Naive B cell (primary cell): ENCODE measurements around the gene SPATA24. TPM values are rescaled to one million over a fixed set of nuclear protein-coding genes. Genes with fewer than 3 reads are reported as not detected.
"Not testable (repeated sequence)": the region's sequence is repeated elsewhere in the genome, so short reads cannot be mapped to it uniquely, and the experiment has no call there.

ENCODE experiments used
- ATAC-seq, 2 donors: fragments of 150-1000 bp; cut with Tn5 transposase; 2 replicates each; pipeline ENCODE4 v1.10.0; 2021; ENCODE audit warnings: low read depth in 2 of 2, mild to moderate bottlenecking in 2 of 2, moderate library complexity in 2 of 2
- DNase-seq: peaks from one replicate; pipeline ENCODE4 v3.0.0; 2022
- H3K27ac Mint-ChIP-seq, 6 donors: one replicate each; pipeline ENCODE4 v1.8.0; 2020 to 2022; ENCODE audit warnings: mild to moderate bottlenecking in 6 of 6, mixed read lengths in 6 of 6, moderate library complexity in 5 of 6, inconsistent platforms in 2 of 6
- H3K27me3 Mint-ChIP-seq, 3 donors: one replicate each; pipeline ENCODE4 v1.8.0; 2021 to 2022; ENCODE audit warnings: mixed read lengths in 3 of 3, mild to moderate bottlenecking in 1 of 3
- H3K36me3 Mint-ChIP-seq, 2 donors: one replicate each; pipeline ENCODE4 v1.8.0; 2020 to 2022; ENCODE audit warnings: mixed read lengths in 2 of 2, inconsistent platforms in 1 of 2, mild to moderate bottlenecking in 1 of 2
- H3K4me1 Mint-ChIP-seq, 3 donors: one replicate each; pipeline ENCODE4 v1.8.0; 2020 to 2022; ENCODE audit warnings: mixed read lengths in 3 of 3, inconsistent platforms in 1 of 3, mild to moderate bottlenecking in 1 of 3, moderate library complexity in 1 of 3
- H3K4me3 Mint-ChIP-seq, 8 donors: one replicate each; pipeline ENCODE4 v1.8.0; 2020 to 2022; ENCODE audit warnings: mild to moderate bottlenecking in 8 of 8, mixed read lengths in 8 of 8, moderate library complexity in 8 of 8, inconsistent platforms in 2 of 8
- H3K9me3 Mint-ChIP-seq, 7 donors: one replicate each; pipeline ENCODE4 v1.8.0; 2020 to 2022; ENCODE audit warnings: mixed read lengths in 7 of 7, mild to moderate bottlenecking in 5 of 7, inconsistent platforms in 2 of 7, moderate library complexity in 1 of 7
- polyA plus RNA-seq, 6 donors: library from polyadenylated mRNA; unstranded; fragments of 300-500 nt; fragmentation: Illumina TruSeq; gene quantifications; one replicate each; pipeline ENCODE4 v1.2.3, GENCODE V29; 2021; ENCODE audit warnings: low read depth in 6 of 6

SPATA24 gene, protein sequence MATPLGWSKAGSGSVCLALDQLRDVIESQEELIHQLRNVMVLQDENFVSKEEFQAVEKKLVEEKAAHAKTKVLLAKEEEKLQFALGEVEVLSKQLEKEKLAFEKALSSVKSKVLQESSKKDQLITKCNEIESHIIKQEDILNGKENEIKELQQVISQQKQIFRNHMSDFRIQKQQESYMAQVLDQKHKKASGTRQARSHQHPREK
- polyA plus RNA-seq, result 10 to 100 TPM in 1 of 6 donors, 1 to 10 TPM in 5; 3.3 to 10.5 (median 5.5) TPM

DNA sequence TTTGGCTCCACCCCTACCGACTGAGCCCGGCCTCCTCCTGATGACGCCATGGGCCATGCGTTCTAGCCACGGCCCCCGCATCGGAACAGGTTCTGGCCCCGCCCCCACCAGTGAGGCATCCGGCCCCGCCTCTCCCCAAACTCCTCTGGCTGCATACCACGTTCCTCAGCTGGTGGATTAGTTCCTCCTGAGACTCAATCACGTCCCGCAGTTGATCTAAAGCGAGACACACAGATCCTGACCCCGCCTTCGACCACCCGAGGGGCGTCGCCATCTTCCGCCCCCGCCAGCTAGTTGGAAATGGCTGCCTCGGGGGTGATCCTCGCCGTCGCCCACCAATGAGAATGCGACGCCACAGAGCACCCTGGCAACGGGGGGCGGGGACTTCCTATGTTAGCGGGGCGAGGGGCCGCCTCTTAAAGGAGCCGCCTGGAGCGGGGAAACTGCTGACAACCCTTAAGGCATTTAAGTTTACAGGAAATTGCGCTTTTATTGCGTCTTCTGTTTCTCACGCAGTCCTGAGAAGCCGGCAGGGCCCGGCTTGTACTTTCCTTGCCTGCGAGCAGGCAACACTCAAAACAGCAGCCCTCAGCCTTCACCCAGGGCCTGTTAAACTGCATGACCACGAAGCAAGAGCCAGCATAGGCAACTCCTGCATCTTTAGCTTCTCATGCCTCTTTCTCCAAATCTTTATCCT, at the start of gene SPATA24:
Gene SPATA24, minus strand, starts transcription at position 303 of the 697 bp plus-strand sequence. Its CDS starts 29 bp downstream, at position 274.
- Mint-ChIP-seq H3K36me3 (no peaks in the 10 kb centered on the region), H3K27me3 (no peaks in the 10 kb centered on the region), H3K4me3 (peak within 1 kb of the TSS; percentile 80 to 97 (median 92)), H3K9me3 (peaks cover 0 to 2% (median 0%) of the 10 kb centered on the region in 7 donors), H3K4me1 (peaks cover 33 to 52% (median 44%) of the 10 kb centered on the region in 3 donors), H3K27ac (peak within 1 kb of the TSS; percentile 87 to 99 (median 96))
- DNase-seq (peak; percentile 98), ATAC-seq (peak; percentile 80 to 83)

DNA sequence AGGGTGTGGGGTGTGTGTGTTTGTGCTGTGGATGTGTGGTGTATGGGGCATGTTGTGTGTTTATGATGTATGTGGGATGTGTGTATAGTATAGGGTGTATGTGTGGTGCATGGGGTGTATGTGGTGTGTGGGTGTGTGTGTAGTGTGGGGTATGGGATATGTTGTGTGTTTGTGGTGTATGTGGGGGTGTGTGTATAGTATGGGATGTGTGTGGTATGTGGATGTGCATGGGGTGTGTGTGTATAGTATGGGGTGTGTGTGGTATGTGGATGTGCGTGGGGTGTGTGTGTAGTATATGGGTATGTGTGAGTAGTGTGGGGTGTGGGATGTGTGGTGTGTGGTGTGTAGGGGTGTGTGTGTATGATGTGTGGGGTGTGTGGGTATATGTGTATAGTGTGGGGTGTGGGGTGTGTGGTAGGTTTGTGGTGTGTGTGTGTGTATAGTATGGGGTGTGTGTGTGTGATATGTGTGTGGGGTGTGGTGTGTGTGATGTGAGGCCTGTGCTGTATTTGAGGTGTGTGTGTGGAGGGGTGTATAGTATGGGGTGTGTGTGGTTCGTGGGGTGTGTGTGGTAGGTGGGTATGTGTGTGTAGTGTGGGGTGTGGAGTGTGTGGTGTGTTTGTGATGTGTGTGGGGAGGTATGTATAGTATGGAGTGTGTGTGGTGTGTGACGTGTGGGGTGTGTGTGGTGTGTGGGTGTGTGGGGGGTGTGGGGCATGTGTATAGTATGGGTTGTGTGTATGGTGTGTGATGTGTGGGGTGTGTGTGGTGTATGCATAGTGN, 48.2 kb upstream of the SPATA24 start:
- no peak for DNase-seq
- no peak overlapping the region for H3K4me3 Mint-ChIP-seq
- H3K4me1 Mint-ChIP-seq, result peaks cover 10 to 14% (median 13%) of the 10 kb centered on the region in 3 donors
- no peaks in the 10 kb centered on the region for H3K9me3 Mint-ChIP-seq
- H3K27me3 Mint-ChIP-seq, result no peaks in the 10 kb centered on the region
- ATAC-seq, result no peak
- no peaks in the 10 kb centered on the region for H3K36me3 Mint-ChIP-seq
- H3K27ac Mint-ChIP-seq, result no peak overlapping the region

DNA sequence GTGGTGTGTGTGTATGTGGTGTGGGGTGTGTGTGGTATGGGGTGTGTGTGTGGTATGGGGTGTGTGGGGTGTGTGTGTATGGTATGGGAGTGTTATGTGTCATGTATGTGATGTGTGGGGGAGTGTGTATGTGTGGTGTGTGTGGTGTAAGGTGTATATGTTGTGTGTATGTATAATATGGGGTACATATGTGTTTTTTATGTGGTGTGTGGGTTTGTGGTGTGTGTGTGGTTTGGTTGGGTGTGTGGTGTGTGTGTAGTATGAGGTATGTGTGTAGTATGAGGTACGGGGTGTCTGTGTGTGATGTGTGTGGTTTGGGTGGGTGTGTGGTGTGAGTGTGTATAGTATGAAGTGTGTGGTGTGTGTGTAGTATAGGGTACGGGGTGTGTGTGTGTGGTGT, 47.3 kb upstream of the SPATA24 start:
- DNase-seq, result no peak
- H3K36me3 Mint-ChIP-seq, result no peaks in the 10 kb centered on the region
- peaks cover 10 to 13% (median 13%) of the 10 kb centered on the region in 3 donors for H3K4me1 Mint-ChIP-seq

DNA sequence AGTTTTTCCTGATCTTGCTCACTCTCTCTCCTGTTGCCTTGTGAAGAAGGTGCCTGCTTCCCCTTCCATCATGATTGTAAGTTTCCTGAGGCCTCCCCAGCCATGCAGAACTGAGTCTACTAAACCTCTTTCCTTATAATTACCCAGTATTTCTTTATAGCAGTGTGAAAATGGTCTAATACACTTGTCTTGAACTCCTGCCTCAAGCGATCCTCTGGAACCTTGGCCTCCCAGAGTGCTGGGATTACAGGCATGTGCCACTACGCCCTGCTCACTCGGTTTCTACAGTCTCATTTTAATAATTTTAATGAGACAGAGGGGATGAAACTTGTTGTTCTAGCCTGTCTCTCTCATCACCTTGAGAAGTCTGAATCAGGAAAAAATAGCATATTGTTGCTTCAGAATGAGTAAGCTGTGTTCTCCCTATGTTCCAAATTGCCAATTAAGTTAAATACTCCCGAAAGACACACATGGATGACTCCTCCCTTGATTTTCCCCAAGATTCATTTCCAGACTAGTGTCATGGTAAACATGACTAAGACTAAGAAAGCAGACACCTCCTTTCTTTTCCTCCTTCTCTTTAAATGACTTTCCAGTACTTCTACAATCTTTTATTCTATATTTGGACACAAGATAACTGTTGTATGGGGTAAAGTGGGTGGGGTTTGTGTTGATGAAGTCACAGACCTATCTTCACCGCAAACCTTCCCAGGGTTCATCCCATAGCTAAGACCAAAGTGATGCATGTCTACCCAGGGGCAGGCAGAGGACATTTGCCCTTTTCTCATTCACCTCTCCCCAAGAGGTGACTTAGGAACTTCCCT, 43.3 kb upstream of the SPATA24 start:
- H3K27me3 Mint-ChIP-seq, result no peaks in the 10 kb centered on the region
- H3K36me3 Mint-ChIP-seq, result no peaks in the 10 kb centered on the region
- H3K4me1 Mint-ChIP-seq, result no peaks in the 10 kb centered on the region
- DNase-seq (no peak), ATAC-seq (no peak)
- peak overlapping the region in 4 of 6 donors; percentile 24 to 41 (median 30) for H3K27ac Mint-ChIP-seq
- no peak overlapping the region for H3K4me3 Mint-ChIP-seq
- H3K9me3 Mint-ChIP-seq, result no peaks in the 10 kb centered on the region

More for the DNA sequence above, 47.3 kb upstream of the SPATA24 start:
- no peak overlapping the region for H3K4me3 Mint-ChIP-seq
- no peak for ATAC-seq
- no peaks in the 10 kb centered on the region for H3K27me3 Mint-ChIP-seq
- H3K9me3 Mint-ChIP-seq, result no peaks in the 10 kb centered on the region
- no peak overlapping the region for H3K27ac Mint-ChIP-seq

DNA sequence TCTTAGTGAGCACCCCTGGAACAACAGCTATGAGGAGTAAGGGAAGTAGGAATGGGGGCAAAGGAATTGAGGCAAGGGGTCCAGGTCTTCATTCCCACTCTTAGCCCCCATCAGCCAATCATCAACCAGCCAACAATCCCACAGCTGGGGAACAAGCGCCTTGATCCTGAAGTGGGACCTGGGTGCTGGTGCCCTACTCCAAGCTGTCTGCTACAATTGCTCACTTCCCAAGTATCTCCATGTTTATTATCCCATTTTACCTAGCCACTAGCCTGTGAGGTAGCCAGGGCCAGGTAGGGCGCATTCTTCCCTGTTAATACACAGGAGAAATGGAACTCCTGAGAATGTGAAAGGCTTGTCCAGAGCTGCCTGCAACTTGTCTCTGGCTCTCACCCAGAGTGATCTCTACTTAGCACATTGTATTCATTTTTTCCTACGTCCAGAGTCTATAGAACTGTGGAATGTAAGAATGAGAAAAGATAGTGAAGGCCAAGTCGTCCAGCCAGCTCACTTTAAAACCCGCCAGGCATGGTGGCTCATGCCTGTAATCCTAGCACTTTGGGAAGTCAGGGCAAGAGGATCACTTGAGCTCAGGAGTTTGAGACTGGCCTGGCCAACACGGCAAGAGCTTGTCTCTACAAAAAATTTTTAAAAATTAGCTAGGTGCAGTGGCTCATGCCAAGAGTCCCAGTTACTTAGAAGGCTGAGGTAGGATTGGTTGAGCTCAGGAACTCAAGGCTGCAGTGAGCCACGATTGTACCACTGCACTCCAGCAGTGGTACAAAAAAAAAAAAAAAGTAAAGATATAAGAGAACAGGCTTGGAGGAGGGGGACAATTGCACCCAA, 41.7 kb upstream of the SPATA24 start:
- no peak overlapping the region for H3K27ac Mint-ChIP-seq
- H3K9me3 Mint-ChIP-seq, result no peaks in the 10 kb centered on the region
- H3K4me1 Mint-ChIP-seq, result no peaks in the 10 kb centered on the region
- H3K36me3 Mint-ChIP-seq, result no peaks in the 10 kb centered on the region
- no peak overlapping the region for H3K4me3 Mint-ChIP-seq
- no peaks in the 10 kb centered on the region for H3K27me3 Mint-ChIP-seq
- ATAC-seq, result no peak
- DNase-seq, result no peak

DNA sequence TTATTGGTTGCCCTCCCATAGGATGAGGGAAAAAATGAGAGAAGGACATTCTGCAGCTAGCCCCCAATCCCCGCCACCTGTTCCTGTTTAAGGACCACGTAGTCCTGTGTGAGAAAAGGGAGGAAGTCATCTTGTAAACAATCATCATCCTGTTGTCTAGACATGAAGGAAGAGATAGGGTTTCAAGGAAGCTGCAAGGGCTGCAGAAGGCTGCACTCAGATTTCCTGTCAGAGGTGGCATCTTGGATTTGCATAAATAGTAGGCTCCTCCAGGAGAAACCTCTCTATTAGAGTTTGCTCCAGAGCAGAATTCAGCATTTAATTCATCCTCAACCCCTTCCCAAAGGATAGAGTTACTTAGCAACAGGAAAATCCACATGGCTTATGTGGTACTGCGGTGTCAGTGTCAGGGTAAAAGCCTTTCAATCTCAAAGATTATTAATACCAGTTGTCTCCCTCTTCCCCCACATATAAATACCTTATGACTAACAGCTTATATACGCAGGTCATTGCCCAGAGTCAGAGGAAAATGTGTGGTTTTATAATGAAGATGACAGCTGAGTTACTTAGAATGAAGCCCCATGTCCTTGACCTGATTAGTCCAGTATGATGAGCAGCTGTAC, 40.1 kb upstream of the SPATA24 start:
- no peak overlapping the region for H3K4me3 Mint-ChIP-seq
- no peaks in the 10 kb centered on the region for H3K9me3 Mint-ChIP-seq
- H3K36me3 Mint-ChIP-seq, result no peaks in the 10 kb centered on the region
- peaks cover 7 to 9% (median 7%) of the 10 kb centered on the region in 3 donors for H3K4me1 Mint-ChIP-seq
- no peaks in the 10 kb centered on the region for H3K27me3 Mint-ChIP-seq
- H3K27ac Mint-ChIP-seq, result no peak overlapping the region
- ATAC-seq, result no peak
- no peak for DNase-seq

DNA sequence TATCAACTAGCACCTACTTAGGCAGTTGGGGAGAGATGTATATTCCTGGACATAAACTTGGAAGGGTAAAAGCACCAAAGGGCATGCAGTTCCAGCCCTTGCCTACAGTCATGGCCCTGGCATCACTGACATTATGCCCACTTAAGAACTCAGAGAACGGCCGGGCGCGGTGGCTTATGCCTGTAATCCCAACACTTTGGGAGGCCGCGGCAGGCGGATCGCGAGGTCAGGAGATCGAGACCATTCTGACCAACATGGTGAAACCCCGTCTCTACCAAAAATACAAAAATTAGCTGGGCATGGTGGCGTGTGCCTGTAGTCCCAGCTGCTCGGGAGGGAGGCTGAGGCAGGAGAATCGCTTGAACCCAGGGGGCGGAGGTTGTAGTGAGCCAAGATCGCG, 36.5 kb upstream of the SPATA24 start:
- not testable (repeated sequence) for H3K9me3 Mint-ChIP-seq, H3K36me3 Mint-ChIP-seq, ATAC-seq, H3K27me3 Mint-ChIP-seq, DNase-seq
- peaks cover 13 to 22% (median 14%) of the 10 kb centered on the region in 3 donors for H3K4me1 Mint-ChIP-seq
- peak overlapping the region in 2 of 6 donors; percentile 61 to 100 for H3K27ac Mint-ChIP-seq
- peak overlapping the region in 2 of 8 donors; percentile 90 to 99 for H3K4me3 Mint-ChIP-seq

DNA sequence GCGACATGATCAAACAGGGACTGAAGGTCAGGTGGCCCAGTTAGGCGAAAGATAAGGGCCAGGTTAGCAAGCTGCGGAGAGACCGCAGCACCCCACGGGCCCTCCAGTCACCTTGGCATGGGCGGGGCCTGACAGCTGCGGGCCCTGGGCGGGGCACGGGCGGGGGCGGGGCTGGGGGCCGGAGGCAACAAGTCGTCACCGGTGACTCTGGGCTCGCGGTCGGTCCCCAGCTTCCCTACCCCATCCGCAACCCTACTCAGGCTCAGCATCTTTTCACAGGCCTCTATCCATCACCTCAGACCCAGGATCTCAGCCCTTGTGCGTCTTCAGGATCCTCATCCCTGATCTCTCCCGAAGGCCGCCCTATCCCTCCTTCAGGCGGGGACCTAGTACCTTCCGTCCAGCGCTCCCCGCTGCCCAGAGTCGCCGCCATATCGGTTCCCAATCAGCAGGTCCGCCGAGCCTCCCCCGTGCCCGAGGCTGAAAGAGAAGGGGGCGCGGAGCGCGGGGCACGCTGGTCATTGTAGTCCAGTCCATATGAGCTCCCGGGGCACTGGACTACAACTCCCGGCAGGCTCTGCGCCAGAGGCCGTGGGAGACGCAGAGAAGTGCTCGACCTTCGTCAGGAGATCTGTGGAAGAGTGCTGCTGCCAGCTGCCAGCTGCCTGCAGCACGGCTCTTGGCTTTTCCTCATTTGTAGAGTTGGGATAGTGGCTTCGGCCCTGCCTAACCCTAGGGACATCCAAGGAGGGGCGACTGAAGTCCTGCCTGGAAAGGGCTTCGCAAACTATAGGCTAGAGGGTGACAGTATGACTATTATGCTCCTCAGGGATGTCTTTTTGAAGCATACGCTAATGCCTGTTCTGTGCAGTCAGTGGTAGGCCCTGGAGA, 35.4 kb upstream of the SPATA24 start, which contains the start of gene DNAJC18:
Gene DNAJC18, minus strand, starts transcription at position 513 of the 891 bp plus-strand sequence. Its CDS starts 80 bp downstream, at position 433.
- H3K4me3 Mint-ChIP-seq, result peak within 1 kb of the TSS; percentile 90 to 100 (median 99)
- DNase-seq, result peak; percentile 87
- ATAC-seq, result peak; percentile 90 to 91
- H3K27ac Mint-ChIP-seq, result peak within 1 kb of the TSS; percentile 99 to 100 (median 100)
- H3K36me3 Mint-ChIP-seq, result no peaks in the 10 kb centered on the region
- no peaks in the 10 kb centered on the region for H3K27me3 Mint-ChIP-seq
- H3K4me1 Mint-ChIP-seq, result peaks cover 13 to 22% (median 14%) of the 10 kb centered on the region in 3 donors
- H3K9me3 Mint-ChIP-seq, result no peaks in the 10 kb centered on the region

DNA sequence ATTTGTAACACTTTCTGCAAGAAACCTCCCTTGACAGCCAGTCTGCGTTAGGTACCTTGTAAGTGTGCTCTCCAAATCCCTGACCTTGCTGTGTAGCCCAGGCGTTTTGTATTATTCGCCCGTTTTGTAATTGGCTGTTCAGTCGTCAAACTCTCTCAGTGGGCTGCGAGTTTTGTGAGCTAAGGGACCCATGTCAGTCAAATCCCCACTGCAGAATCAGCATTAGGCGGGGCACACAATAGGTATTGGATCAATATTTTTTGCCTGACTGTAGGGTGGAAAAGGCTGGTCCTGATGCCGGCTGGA, 34.8 kb upstream of the SPATA24 start:
- H3K9me3 Mint-ChIP-seq, result no peaks in the 10 kb centered on the region
- DNase-seq, result no peak
- no peaks in the 10 kb centered on the region for H3K27me3 Mint-ChIP-seq
- no peaks in the 10 kb centered on the region for H3K36me3 Mint-ChIP-seq
- peak overlapping the region; percentile 90 to 100 (median 99) for H3K4me3 Mint-ChIP-seq
- no peak for ATAC-seq
- peaks cover 13 to 22% (median 14%) of the 10 kb centered on the region in 3 donors for H3K4me1 Mint-ChIP-seq
- peak overlapping the region in 4 of 6 donors; percentile 5 to 100 (median 100) for H3K27ac Mint-ChIP-seq

DNA sequence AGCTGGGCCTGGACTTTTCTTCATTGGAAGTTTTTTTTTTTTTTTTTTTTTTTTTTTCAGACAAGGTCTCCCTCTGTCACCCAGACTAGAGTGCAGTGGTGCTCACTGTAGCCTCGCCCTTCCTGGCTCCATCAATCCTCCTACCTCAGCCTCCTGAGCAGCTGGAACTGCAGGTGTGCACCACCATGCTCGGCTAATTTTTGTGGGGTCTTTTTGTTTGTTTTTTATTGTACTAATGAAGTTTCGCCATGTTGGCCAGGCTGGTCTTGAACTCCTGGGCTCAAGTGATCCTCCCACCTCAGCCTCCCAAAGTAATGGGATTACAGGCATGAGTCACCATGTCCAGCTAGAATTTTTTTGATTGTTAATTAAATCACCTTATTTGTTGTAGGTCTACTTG, 31.8 kb upstream of the SPATA24 start:
- DNase-seq (no peak), ATAC-seq (no peak)
- Mint-ChIP-seq H3K36me3 (no peaks in the 10 kb centered on the region), H3K27me3 (no peaks in the 10 kb centered on the region), H3K9me3 (no peaks in the 10 kb centered on the region), H3K4me1 (peaks cover 13 to 22% (median 14%) of the 10 kb centered on the region in 3 donors), H3K27ac (no peak overlapping the region), H3K4me3 (no peak overlapping the region)

DNA sequence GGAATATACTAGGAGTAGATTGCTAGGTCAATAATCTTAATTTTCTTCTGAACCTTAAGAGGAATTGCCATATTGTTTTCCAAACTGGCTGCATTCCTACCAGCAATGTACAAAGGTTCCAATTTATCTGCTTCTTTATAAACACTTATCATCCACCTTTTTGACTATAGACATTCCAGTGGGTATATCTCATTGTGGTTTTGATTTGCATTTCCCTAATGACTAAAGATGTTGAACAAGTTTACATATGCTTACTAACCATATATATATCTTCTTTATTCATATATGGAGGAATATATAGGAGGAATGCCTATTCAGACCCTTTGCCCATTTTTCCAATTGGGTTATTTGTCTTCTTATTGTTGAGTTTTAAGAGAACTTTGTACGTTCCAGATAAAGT, 27.8 kb upstream of the SPATA24 start:
- ATAC-seq, result no peak
- Mint-ChIP-seq H3K9me3 (no peaks in the 10 kb centered on the region), H3K27me3 (no peaks in the 10 kb centered on the region), H3K4me1 (no peaks in the 10 kb centered on the region), H3K36me3 (peaks cover 7 to 14% of the 10 kb centered on the region in 2 donors), H3K27ac (no peak overlapping the region), H3K4me3 (no peak overlapping the region)
- DNase-seq, result no peak
